GM12864 (cell line): ENCODE results near the gene ZNF549.

Experiments used
- DNase-seq: peaks from one replicate; pipeline ENCODE4 v3.0.0-alpha.2; 2011; ENCODE audit warnings: low read depth
- H3K4me3 ChIP-seq: 2 replicates; pipeline ENCODE4 v1.5.1; 2011; ENCODE audit warnings: mild to moderate bottlenecking, low read depth, low read length, control low read depth
- TF ChIP-seq, protein P1 (sequence below): IDR thresholded peaks from 2 replicates; pipeline ENCODE4 v1.5.1; 2011; ENCODE audit warnings: low read depth, mild to moderate bottlenecking, moderate library complexity, low read length, control low read depth, inconsistent platforms; ENCODE audit errors: missing control alignments

Gene ZNF549

DNA sequence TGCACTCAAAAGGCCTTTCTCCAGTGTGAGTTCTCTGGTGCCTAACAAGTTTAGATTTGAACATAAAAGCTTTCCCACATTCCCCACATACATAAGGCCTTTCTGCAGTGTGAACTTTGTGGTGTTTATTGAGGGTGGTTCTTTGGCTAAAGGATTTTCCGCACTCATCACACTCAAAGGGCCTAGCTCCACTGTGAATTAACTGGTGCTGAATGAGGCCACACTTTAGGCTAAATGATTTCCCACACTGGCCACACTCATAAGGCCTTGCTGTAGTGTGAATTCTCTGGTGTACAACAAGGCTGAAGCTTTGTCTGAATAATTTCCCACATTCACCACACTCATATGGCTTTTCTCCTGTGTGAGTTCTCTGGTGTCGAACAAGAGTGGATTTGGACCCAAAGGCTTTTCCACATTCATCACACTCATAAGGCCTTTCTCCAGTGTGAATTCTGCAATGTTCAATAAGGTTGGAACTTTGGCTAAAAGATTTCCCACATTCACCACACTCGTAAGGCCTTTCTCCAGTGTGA, 45.3 kb downstream of the ZNF549 start:
- no peak overlapping the region for H3K4me3 ChIP-seq
- TF ChIP-seq, protein P1, sequence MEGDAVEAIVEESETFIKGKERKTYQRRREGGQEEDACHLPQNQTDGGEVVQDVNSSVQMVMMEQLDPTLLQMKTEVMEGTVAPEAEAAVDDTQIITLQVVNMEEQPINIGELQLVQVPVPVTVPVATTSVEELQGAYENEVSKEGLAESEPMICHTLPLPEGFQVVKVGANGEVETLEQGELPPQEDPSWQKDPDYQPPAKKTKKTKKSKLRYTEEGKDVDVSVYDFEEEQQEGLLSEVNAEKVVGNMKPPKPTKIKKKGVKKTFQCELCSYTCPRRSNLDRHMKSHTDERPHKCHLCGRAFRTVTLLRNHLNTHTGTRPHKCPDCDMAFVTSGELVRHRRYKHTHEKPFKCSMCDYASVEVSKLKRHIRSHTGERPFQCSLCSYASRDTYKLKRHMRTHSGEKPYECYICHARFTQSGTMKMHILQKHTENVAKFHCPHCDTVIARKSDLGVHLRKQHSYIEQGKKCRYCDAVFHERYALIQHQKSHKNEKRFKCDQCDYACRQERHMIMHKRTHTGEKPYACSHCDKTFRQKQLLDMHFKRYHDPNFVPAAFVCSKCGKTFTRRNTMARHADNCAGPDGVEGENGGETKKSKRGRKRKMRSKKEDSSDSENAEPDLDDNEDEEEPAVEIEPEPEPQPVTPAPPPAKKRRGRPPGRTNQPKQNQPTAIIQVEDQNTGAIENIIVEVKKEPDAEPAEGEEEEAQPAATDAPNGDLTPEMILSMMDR: no peak
- DNase-seq: no peak

GRCh38 chr19:57576661-57577060, 49.5 kb downstream of the ZNF549 start:
- TF ChIP-seq, protein P1: no peak
- no peak overlapping the region for H3K4me3 ChIP-seq
- DNase-seq: no peak

DNA sequence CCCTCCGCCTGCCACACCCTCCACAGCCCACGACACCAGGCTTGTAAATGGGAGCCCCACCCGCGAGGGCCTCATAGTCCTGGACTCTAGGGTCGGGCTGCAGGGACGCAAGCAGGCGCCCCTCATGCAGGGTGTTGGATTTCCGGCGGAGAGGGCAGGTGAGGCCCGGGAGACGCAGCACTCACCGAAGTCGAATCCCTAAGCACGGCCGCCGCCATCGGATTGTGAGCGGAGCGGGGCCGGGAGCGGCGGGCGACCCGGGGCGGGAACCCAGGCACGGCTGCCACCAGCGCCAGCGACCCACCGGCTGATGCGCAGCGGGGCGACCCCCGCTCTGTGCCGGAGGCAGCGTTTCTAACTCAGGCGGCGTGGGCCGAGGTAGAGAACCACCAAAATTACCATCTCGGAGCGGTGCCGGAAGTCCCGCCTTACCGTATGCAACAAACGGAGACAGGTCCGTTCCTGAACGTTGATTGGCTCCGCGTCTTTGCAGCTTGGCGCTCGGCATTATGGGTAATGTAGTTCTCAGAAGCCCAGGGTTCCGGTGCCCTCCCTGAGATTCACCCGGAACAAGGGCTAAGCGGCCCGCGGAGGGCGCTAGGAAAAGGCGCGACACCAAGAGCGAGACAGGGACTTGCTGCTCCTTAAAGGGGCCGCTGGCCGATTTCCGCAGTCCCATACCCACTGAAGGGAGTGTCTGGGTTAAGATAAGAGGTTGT, 51.5 kb downstream of the ZNF549 start, which contains the start of gene ZNF416:
TSS of gene ZNF416 (minus strand) at position 425 of the 719 bp plus-strand sequence. CDS start at position 218, 207 bp downstream.
- peak within 1 kb of the TSS; percentile 88 for H3K4me3 ChIP-seq
- TF ChIP-seq, protein P1: peak; percentile 1
- peak; percentile 99 for DNase-seq

GRCh38 chr19:57583104-57583520, 56.0 kb downstream of the ZNF549 start:
- TF ChIP-seq, protein P1: no peak
- no peak for DNase-seq
- no peak overlapping the region for H3K4me3 ChIP-seq

- peak within 1 kb of the TSS; percentile 57 for H3K4me3 ChIP-seq
- DNase-seq: peak; percentile 87
- TF ChIP-seq, protein P1: no peak
Observed at GRCh38 chr19:57583521-57584416, 56.6 kb downstream of the ZNF549 start, which contains the start of gene ZIK1. ZIK1 (plus strand) TSS chr19:57584145; CDS start chr19:57584357, 212 bp downstream.

DNA sequence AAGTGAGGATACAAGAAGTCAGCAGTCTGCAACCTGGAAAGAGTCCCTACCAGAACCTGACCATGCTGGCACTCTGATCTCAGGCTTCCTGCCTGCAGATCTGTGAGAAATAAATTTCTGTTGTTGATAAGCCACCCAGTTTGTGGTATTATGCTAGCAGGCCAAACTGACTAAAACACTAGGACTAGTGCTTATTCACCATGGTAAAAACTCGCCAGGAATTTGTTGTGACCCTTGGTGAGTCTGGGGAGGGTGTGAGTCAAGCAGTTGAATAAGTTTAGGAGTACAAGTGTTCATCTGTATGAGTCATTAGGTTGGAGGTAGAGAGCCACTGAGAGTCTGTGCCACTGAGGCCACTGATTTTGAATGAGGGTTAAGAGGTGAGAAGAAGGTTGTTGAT, 60.4 kb downstream of the ZNF549 start:
- TF ChIP-seq, protein P1: no peak
- H3K4me3 ChIP-seq: no peak overlapping the region
- DNase-seq: no peak
